Stromal cell of bone marrow (primary cell): Measurements from ENCODE around the gene ARAP1.

ENCODE experiments used
- DNase-seq: peaks from one replicate; pipeline ENCODE4 v3.0.0-alpha.2; 2012; ENCODE audit warnings: low read depth

ARAP1 gene

GRCh38 chr11:72668629-72669347 lies 83.4 kb downstream of the ARAP1 start:
- DNase-seq = no peak

DNA sequence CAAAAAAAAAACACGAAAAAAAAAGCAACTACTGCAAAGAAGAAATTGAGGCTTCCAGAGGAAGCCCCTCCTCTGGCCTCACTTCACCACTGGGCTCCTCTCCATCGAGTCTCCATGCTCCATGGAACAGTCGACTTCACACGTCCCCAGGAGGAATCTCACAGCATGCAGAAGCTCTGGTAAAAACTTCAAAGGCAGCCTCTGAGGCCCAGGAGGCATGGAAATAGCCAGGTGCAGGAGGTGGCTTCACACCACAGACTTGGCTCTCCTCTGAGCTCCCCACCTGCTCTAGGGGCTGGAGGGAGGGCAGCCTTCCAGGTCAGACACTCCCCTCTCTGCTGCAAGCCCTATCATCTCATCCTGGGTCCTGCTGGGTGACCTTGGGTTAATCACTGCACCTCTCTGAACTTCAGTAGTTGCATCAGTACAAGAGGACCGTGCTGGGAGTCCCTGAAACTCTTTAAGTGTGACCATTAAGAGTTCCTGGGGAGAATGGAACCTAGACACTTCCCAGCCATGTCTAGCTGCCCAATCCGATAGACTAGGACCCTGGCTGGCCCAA lies 86.2 kb downstream of the ARAP1 start:
- no peak for DNase-seq

DNA sequence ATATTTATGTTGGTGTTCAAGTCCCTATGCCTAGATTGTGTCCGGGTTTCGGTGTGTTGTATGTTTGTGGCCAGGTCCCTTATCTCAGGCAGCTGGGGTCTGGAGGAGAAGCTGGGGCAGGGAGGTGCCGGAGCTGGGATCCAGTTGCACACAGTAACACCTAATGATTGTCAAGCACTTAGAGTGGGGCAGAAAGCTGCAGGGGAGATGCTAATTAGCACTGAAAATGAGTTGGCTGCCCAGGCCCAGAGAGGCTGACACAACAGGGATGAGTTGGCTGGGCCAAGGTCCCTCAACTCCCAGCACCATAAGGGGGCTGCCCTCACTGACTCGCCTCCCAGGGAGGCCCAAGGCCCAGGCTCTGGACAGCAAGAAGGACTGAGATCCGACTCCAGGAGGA lies 90.2 kb downstream of the ARAP1 start:
- DNase-seq = no peak

DNA sequence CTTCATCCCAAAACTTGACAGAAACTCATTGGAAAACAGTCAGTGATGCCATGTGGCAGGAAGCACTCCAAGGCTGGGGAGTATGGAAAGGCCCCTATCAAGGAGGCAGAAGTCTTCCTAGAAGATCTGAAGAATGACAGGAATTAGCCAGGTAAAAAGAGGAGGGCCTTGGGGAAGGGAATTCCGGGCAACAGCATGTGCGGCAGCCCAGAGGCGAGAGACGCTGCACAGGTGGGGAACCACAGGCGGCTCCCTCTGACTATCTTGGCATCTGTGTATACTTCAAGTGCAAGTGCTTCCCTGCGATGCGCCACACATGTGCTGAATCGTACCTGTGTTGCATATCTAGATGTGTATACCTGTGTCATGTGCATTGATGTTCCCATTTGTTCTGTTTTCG lies 90.7 kb downstream of the ARAP1 start:
- DNase-seq = no peak

DNA sequence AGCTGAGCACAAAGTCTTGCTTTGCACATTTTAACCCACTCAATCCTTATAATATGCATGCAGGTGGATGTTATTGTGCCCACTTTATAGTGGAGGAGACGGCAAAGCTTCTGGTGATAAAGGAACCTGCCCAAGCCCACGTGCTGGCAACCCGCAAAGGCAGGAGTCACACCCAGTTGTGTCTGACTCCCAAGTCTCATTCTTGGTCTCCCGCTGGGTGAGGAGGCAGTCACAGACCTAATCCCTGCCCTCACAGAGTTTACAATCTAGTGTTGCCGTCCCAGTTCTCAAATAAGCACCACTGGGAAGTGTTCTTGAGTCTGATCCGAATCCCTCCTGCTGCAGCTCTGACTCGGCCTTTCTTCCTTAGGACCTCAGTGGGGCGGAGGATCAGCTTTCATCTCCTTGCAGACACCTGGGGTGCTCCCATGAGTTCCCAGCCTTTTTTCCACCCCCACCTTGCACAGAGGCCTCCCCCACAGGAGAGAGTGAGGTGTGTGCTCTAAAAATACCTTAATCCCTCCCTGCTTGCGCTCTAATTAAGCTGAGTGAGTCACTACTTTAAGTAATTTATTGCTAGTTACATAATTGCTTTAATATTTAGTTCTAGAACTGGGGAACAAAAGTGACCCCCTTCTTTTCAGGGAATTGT lies 93.1 kb downstream of the ARAP1 start:
- DNase-seq = no peak

DNA sequence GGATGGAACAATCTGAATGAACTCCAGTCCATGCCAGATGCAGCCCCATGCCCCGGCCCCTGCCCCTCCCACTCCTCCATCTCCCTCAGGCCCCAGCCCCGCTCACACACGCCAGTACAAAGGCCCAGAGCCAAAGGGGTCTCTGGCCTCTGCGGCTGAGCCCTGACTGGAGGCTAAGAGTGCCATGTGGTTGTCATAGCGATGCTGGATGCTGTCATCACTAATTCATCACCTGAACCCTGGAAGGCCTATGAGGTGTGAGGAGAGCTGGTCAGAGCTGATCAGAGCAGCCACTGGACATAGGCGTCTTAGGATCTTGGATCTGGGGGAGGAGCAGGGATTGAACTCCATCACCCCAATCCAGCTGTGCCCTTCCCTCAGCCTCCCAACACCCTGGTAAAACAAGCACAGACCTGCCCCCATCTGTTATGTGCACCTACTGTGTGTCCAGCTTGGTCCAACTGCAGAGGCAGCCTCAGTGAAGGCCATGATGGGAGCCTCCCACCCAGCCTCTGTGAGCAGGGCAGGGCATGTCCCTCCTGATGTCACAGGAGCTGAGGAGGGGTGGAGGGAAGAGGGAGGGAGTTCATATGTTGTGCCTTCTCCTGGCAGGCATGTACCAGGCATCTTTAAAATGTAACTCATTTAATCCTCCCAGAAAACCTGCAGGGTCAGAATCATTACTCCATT lies 94.7 kb downstream of the ARAP1 start:
- DNase-seq = no peak

DNA sequence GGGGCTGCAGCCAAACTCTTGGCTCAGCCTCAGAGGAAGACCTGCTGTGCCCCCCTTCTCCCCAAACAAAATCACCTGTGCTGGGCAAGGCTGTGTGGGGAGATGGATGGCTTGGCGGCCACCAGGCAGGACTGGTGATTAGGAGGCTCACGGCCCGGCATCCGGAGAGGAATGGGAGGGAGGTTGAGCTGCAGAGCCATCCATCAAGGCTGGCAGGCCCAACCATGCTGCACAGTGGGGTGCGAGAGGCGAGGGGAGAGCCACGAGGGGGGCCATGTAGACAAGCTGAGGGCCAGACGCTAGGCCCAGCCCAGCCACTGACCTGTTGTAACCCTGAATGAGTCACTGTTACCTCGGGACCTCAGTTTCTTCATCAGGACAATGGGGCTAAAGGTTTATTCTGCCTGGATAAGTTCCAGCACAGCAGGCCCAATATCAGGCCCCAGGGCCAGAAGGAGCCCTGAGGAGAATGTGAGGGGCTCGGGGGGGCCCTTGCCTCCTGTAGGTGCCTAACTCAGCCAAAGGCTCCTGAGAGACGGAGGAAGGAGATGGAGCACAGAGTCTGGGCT lies 96.2 kb downstream of the ARAP1 start:
- DNase-seq = no peak

DNA sequence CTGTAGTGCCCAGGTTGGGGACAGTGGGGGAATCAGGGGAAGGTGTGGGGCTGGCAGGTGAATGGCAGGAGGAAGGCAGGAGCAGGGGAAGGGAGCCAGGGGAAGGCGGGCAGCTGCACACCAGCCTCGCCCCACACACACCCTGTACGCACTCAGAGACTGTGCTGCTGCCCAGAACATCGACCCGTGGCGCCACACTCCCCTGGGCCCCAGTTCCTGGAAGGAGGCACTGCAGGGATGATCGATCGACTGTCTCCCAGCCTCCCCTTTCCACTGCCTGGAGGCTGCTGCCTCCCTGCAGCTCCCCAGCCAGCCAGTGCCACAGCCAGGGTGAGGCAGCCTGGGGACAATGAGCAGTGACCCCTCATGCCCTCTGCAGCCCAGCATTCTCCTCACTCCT lies 97.2 kb downstream of the ARAP1 start:
- DNase-seq = no peak

DNA sequence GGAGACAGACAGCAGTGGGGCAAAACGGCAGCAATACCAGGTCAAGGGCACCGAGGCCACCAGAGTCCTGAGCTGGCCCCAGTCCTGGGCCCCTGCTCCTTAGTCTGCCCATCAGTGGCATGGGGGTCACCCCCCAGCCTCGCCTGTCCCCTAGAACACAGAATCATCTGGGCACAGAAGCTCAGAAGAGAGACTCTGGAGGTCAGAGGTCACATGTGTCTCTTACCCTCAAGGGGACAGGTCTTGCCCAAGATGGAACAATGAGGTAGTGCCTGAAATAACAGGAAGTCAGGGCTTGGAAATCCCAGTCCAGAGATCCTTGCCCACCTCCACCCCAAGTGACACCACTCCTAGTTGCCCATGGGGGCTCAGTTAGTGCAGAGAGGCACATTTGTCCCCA lies 98.6 kb downstream of the ARAP1 start:
- no peak for DNase-seq

- no peak for DNase-seq
Measured at GRCh38 chr11:72652873-72653630, 99.2 kb downstream of the ARAP1 start.

DNA sequence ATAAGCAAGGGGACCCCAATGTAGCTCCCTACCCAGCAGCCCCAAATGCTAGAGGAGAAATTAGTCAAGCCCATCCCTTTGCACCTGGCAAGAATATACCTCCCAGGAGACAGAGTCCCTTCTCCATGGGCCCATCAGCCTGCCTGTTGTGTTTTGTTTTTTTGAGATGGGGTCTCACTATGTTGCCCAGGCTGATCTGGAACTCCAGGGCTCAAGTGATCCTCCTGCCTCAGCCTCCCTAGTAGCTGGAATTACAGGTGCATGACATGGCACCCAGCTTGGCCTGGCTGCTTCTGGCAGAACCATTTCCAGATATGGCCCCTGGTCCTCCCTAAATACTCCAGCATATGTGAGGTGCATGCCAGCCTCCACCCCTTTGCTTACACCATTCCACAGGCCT lies 100.1 kb downstream of the ARAP1 start:
- DNase-seq = no peak

GRCh38 chr11:72649215-72649976 lies 102.8 kb downstream of the ARAP1 start:
- DNase-seq = no peak

GRCh38 chr11:72648384-72649136 lies 103.6 kb downstream of the ARAP1 start:
- no peak for DNase-seq

DNA sequence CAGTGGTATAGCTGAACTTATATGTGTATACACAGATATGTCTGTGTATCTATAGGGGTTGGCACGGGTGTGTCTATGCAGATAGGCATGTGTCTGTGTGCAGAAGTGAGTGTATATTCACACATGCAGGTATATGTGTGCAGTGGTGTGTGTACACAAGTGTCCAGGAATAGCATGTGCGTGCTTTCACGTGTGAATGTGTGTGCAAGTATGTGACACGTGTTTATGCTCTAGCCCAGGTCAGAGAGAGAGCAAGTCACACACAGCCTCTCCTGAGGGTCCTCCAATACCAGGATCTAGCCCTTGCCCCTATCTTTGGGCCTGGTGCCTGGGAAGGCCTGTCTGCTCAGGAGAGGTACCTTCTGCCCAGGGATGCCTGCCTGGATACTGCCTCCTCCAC lies 104.3 kb downstream of the ARAP1 start:
- no peak for DNase-seq

- no peak for DNase-seq
Measured at GRCh38 chr11:72646472-72646871, 105.7 kb downstream of the ARAP1 start.

DNA sequence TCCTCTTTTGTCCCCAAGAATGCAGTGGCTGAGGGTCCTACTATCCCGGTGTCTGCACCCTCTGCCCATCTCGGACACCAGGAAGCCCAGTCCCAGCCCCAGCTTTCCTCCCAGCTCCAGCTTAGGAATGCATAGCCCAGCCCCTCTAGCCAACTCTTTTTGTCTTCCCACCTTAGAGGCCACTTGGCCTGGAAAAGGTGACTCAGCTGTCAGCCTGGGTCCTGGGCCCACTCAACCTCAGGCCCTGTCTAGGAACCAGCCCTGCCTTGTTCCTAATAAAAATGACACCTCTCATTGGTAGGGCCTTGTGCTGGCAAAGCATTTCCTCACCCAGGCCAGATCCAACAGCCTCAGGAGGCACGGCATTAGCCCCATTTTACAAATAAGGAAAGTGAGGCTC lies 106.2 kb downstream of the ARAP1 start:
- DNase-seq = no peak

GRCh38 chr11:72643547-72643946 lies 108.7 kb downstream of the ARAP1 start:
- peak; percentile 16 for DNase-seq

DNA sequence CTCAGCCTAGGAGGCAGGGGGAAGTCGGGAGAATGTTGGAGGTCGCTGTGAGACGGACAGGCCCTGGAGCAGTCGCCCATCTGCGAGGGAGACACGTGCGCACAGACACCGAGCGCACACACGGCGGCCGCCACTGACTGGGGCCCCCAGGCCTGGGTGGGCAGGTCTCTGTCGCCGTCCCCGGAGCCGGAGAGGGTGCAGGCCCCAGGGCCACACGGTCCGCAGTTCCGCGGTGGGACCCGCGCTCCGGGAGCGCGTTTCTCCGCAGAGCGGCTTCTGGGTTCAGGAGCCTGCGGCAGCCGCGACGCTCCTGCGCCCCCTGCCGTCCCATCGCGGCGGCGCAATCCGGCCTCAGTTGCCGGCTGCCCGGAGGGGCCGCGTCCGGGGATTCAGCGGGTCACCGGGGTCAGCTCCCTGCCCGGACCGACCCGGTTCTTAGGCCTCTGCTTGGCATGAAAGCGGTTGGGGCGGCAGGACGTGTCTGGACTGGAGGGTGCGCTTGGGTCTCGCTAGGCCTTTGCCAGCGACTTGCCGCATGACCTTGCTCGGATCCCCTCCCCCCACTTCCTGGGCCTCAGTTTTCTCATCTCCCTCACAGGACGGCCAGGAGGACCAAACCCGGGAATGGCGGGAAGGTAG lies 109.2 kb downstream of the ARAP1 start:
- DNase-seq = no peak

DNA sequence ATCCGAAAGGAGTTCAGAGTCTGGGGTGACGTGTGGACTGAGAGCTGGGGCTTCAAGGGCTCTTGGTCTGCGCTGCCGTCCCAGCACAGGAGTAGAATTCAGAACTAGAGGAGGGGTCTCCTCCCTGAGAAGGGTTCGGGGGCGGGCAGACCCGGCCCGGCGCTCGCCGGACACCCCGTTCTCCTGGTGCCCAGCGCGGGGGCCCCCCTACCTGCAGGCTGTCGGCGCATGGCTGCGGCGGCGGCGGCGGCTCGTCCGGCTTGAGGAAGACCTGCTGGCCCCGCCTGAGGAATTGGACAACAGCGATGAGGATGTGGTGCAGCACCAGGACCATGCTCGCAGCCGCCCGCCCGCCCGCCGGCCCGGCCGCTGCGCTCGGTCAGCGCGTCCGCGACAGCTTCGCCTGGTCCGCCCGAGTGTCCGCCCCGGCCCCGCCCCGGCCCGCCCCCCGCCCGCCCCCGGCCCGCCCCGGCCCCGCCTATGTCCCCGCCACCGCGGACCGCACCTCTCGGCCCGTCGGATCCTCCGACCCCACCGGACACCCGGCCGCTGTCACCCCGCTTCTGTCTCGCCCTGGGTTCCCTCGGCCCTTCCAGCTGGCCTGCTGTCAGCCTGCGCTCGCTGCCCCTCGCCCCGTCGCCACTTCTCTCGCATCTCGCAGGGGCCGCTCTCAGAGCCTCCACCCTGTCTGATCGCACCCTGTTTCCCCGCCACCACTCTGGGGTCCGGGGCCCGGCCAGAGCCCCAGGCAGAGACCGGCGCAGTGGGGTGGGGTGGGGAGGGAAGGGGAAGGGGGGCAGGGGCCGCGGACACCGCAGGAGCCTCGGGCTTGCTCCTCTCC lies 109.9 kb downstream of the ARAP1 start:
- no peak for DNase-seq
